ENCODE measurements around the gene WDFY4.

The WDFY4 gene

GRCh38 chr10:48710647-48711275 is 26.1 kb downstream of the WDFY4 start:
- DNase-seq: no peak

- DNase-seq: no peak
Measured at GRCh38 chr10:48711830-48712229, 27.2 kb downstream of the WDFY4 start.

- peak; percentile 65 for DNase-seq
Measured at GRCh38 chr10:48714088-48714487, 29.4 kb downstream of the WDFY4 start.

- no peak for DNase-seq
Measured at GRCh38 chr10:48716416-48716815, 31.7 kb downstream of the WDFY4 start.

GRCh38 chr10:48720611-48721010 is 35.9 kb downstream of the WDFY4 start:
- no peak for DNase-seq

GRCh38 chr10:48722153-48723145 is 37.8 kb downstream of the WDFY4 start:
- no peak for DNase-seq

- no peak for DNase-seq
Measured at GRCh38 chr10:48724127-48724526, 39.5 kb downstream of the WDFY4 start.

- peak; percentile 8 for DNase-seq
Measured at GRCh38 chr10:48725708-48726107, 41.0 kb downstream of the WDFY4 start.

GRCh38 chr10:48727866-48728265 is 43.2 kb downstream of the WDFY4 start:
- DNase-seq: no peak

- no peak for DNase-seq
Measured at GRCh38 chr10:48729222-48729621, 44.5 kb downstream of the WDFY4 start.

- no peak for DNase-seq
Measured at GRCh38 chr10:48729941-48730457, 45.3 kb downstream of the WDFY4 start.

- no peak for DNase-seq
Measured at GRCh38 chr10:48731141-48731540, 46.5 kb downstream of the WDFY4 start.

GRCh38 chr10:48731654-48732053 is 47.0 kb downstream of the WDFY4 start:
- DNase-seq: no peak

- DNase-seq: no peak
Measured at GRCh38 chr10:48733329-48733728, 48.7 kb downstream of the WDFY4 start.

- DNase-seq: no peak
Measured at GRCh38 chr10:48735836-48736390, 51.2 kb downstream of the WDFY4 start.

- DNase-seq: no peak
Measured at GRCh38 chr10:48736596-48736995, 51.9 kb downstream of the WDFY4 start.

GRCh38 chr10:48737886-48738285 is 53.2 kb downstream of the WDFY4 start:
- no peak for DNase-seq

GRCh38 chr10:48739170-48739569 is 54.5 kb downstream of the WDFY4 start:
- DNase-seq: no peak

- DNase-seq: no peak
Measured at GRCh38 chr10:48740015-48740707, 55.5 kb downstream of the WDFY4 start.

GRCh38 chr10:48740988-48741387 is 56.3 kb downstream of the WDFY4 start:
- DNase-seq: no peak

- peak; percentile 45 for DNase-seq
Measured at GRCh38 chr10:48742891-48743860, 58.5 kb downstream of the WDFY4 start.

- no peak for DNase-seq
Measured at GRCh38 chr10:48744587-48744986, 59.9 kb downstream of the WDFY4 start.
